Stimulated activated CD8-positive, alpha-beta memory T cell treated with anti-CD3 and anti-CD28 coated beads, Interleukin-7, amount 100 ng/mL, for 48 hours (primary cell): ENCODE measurements around the gene ADARB1.
A peak's percentile ranks its signal among the peaks of the same experiment; 100 is the strongest.

Source experiments
- DNase-seq, 2 donors: peaks; one replicate each; pipeline ENCODE4 v3.0.0-alpha.2; 2020; ENCODE audit warnings: low read depth in 1 of 2; ENCODE audit errors: extremely low read depth in 1 of 2

Gene ADARB1

GRCh38 chr21:45091550-45092322 lies 17.4 kb downstream of the ADARB1 start:
- no peak for DNase-seq

DNA sequence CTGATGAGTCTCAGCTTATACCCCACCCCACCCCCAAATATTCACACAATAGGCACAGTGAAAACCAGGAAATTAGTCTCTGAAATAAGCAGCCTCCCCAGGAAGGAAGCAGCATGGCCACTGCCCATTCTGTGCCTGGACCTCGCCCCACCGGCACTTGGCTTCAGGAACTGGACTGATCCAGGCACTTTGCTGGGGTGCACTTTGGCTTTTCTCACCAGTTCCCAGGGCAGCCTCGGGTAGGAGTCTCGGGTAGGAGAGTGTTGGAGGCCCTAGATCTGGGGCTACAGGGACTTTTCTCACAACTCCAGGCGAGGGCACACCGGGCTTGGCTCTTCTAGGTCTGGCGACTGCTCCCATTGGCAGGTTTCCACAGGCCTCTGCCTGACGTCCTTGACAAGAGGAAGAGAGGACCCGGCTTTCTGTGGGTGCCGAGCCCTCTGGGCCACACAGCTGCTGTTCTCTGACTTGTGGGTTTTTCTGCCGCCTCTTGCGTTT lies 18.7 kb downstream of the ADARB1 start:
- no peak for DNase-seq

DNA sequence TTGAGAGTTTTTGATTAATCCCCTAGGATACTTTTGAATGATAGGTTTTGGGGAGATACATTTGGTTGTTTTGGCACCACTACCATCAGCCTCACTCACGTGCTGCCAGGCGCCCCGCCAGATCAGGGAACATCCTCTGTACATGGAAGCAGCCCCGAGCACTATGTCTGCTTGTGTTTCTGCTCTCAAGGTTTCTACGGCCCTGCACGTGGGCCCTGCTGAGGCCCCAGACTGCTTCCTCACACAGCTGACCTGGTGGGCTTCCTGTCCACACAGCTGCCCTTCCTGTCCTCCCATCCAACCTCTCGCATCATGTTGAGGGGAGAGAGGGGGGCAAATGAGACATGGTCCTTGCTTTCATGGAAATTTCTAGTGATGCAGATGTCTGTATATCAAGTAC lies 20.0 kb downstream of the ADARB1 start:
- no peak for DNase-seq

- no peak for DNase-seq
Observed at GRCh38 chr21:45095505-45095904, 21.1 kb downstream of the ADARB1 start.

GRCh38 chr21:45096217-45096616 lies 21.8 kb downstream of the ADARB1 start:
- DNase-seq = no peak

- no peak for DNase-seq
Observed at GRCh38 chr21:45097827-45098387, 23.5 kb downstream of the ADARB1 start.

GRCh38 chr21:45098867-45099266 lies 24.5 kb downstream of the ADARB1 start:
- DNase-seq = no peak

GRCh38 chr21:45099571-45099970 lies 25.2 kb downstream of the ADARB1 start:
- DNase-seq = no peak

GRCh38 chr21:45100866-45101265 lies 26.5 kb downstream of the ADARB1 start:
- DNase-seq = no peak

GRCh38 chr21:45102391-45102932 lies 28.1 kb downstream of the ADARB1 start:
- no peak for DNase-seq

GRCh38 chr21:45103971-45104520 lies 29.7 kb downstream of the ADARB1 start:
- DNase-seq = no peak

GRCh38 chr21:45104560-45104959 lies 30.2 kb downstream of the ADARB1 start:
- no peak for DNase-seq

DNA sequence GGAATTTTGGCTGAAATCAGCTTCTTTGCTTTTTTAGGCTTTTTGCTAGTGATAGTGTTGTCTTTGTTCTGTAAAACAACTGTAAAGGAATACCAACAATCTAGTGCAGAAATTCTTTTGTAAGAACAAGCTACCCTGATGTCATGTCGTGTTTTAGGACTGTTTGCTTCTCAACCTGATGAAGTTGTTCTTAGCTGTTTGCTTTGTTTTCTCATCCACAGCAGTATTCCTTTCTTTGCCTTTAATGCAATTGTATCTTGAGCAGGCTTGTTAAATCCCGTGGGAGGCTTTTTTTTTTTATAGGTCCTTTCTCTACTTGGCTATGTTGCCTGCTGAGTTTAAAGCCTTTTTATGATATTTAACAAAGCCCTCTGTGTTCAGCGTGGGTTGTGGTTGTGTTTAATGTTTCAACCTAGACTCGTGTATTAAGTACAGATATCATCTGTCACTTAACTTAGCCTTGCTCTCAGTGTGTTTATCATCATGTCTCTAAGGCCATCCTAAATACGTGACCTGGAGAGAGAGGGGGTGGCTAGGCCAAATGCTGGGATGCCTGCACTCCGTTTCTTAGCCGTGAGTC lies 31.6 kb downstream of the ADARB1 start:
- no peak for DNase-seq

DNA sequence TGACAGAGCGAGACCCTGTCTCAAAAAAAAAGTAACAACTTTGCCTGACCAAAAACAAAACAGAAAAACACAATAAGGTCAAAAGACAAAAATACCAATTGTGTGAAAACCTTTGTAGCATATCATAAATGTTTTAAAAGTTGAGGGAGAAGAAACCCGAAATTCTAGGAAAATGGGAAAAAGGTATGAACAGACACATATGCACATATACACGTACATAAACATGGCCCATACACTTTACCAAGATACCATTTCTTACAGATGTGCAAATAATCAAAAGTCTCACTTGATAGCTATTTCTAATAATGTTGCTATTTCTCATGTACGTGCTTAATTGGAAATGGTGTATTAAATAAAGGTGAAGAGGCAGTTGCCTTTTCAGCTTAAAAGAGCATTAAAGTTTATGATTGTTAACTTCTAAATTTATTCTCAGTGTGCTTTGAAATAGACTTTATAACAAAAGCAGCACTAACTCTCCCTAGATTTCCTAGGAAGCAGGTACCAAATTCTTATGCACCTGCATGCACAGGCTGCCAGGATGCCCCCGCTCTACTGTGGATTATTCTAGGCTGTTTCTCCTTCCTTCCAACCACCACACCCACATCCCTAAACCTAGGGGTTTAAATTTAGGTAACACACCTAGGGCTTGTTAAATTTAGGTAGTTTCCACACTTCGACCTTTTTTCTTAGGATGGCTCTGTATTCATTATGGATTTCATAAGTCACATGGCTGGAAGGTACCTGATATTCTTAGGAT lies 33.8 kb downstream of the ADARB1 start:
- no peak for DNase-seq

DNA sequence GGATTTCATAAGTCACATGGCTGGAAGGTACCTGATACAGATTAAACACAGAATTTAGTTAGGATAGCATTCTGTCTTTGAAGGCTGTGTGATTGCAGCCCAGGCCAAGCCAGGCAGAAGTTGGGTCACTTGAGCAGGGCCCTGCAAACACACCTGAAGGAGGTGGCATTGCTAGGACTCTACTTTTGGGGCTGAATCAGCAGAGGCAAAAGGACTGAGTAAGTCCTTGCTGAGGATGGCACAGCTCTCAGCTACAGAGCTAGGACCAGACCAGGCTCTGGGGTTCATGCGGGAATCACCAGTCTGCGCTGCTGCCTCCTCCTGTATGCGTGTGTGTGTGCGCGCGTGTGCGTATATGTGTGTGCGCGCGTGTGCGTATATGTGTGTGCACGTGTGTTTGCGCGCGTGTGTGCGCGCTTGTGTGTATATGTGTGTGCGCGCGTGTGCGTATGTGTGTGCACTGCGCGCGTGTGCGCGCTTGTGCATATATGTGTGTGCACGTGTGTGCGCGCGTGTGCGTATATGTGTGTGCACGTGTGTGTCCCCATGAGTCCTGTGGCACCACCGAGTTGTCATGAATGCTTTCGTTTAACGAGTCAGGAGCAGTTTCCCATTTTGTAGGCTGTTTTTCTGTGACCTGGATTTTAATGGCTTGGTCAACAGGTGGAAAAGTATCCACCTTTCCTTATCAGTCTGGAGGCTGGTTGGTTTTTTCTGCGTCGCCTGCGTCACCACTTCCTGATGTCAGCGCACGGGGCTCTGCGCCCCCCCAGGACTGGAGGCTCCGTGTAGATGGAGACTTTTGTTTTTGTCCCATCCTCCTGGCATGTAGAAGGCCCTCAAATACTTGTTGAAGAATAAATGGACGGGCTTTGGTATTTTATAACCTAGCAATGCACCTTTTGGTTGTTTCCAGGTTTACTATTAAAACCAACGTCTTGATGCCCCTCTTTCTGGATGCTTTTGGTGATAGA lies 34.7 kb downstream of the ADARB1 start:
- no peak for DNase-seq

DNA sequence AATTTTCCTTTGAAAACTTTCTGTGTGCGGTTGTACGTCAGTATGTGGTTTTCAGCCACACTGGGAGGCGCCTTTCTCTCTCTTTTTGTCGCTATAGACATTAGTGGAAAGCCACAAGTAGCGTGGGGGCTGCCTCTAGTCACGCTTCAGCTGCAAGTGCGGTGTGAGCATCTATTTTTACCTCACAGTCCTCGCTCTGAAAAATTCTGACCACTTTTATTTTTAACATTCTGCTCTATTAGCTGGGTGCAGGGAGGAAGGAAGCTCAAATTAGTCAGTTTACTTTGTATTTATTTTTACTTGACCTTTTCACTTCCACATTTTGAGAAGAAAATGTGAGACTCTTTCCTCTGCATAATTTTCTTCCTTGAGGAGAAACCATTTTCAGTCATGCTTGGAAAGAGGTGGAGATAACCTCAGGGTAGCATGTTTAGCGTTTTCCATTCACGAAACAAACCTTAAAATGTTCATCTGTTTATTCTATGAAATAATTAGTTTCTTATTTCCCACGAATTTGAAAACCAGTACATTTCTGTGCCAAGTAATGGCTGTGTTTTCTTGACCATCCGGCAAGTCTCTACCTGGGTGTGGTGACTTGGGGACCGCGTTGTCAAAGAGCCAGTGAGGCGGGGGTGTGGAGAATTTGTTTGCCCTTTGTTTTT lies 35.6 kb downstream of the ADARB1 start:
- peak; percentile 25 to 42 for DNase-seq

DNA sequence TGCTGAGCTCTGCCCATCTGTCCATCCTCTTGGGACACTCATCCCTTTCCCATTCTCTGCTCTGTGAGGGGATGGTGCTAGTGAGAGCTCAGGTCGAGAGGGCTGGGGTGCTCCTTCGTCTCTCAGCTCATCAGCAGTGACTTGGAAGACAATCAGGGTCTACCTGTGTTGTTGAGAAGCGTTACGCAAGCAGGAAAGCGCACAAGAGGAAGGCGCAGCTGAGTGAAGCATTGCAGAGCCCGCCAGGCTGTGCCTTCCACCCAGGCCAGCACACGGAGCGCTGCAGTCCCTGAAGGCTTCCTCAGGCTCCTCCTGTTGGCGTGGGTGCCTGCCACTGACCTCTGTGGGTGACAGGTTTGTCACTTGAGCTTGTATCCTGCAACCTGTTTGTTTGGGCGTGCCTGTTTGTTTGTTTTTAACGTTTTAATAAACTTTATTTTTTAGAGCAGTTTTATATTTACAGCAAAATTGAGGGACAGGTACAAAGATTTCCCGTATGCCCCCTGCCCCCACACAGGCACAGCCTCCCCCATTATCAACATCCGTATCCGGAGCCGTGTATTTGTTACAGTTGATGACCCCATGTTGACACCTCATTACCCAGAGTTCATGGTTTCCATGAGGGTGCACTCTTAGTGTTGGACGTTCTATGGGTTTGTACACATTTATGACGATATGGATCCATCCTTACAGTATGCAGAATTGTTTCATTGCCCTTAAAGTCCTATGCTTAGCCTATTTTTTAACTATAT lies 36.7 kb downstream of the ADARB1 start:
- no peak for DNase-seq

- no peak for DNase-seq
Observed at GRCh38 chr21:45111703-45112102, 37.3 kb downstream of the ADARB1 start.
